ENCODE measurements around the gene NTMT2.

DNA sequence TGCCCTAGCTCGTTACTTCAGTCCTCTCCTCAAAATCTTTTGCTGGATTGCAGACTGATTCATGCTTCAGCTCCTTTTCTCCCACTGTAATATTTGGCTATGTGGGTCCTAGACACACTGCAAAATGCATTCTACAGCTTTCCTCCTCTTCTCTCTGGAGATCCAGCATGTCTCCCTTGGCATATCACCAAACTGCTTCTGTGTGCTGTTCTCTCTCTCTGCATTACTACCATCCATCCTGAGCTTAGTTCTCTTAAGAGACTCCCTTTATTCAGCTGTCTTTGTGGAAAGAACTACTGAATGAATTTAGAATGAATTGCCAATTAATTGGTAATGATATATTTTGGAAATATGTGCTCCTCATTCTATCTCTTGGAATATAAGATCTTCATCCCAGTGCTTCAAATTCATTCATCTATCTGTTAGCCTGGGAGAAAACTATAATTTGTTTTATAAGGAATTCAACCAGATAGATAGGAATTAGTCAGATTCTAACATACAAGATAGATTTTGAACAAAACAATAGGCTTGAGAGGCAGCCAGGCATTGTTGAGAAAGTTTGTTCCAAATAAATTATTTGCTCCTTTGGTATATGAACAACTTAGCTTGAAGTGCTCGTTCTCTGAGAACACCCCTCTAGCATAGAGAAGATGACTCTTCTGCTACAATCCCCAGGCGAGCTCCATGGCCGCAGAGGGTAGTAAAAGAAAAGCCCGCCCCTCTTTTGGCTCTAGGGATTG lies 71.9 kb downstream of the NTMT2 start:
- TF ChIP-seq, protein P1, sequence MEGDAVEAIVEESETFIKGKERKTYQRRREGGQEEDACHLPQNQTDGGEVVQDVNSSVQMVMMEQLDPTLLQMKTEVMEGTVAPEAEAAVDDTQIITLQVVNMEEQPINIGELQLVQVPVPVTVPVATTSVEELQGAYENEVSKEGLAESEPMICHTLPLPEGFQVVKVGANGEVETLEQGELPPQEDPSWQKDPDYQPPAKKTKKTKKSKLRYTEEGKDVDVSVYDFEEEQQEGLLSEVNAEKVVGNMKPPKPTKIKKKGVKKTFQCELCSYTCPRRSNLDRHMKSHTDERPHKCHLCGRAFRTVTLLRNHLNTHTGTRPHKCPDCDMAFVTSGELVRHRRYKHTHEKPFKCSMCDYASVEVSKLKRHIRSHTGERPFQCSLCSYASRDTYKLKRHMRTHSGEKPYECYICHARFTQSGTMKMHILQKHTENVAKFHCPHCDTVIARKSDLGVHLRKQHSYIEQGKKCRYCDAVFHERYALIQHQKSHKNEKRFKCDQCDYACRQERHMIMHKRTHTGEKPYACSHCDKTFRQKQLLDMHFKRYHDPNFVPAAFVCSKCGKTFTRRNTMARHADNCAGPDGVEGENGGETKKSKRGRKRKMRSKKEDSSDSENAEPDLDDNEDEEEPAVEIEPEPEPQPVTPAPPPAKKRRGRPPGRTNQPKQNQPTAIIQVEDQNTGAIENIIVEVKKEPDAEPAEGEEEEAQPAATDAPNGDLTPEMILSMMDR (IDR thresholded peaks at IDR 0.05), result no peak
- no peak for TF ChIP-seq POLR2A (IDR thresholded peaks at IDR 0.05)
